Cardiac muscle cell (in vitro differentiated cells and primary cell): ENCODE results near the gene TMEM127. TPM values are rescaled to one million over a fixed set of nuclear protein-coding genes. Genes with fewer than 3 reads are reported as not detected.
"Not testable (repeated sequence)": the region's sequence is repeated elsewhere in the genome, so short reads cannot be mapped to it uniquely, and the experiment has no call there.

Experiments
- DNase-seq, 2 donors: peaks; one replicate each; pipeline versions ENCODE4 v3.0.0 to v3.0.0-alpha.2; 2010 to 2017; ENCODE audit warnings: low read depth in 1 of 2, low spot score in 1 of 2
- H3K27ac ChIP-seq: fragments of 200-600 bp; sonication (generic); 2 replicates; pipeline ENCODE4 v1.5.1; 2016
- H3K27me3 ChIP-seq: fragments of 200-600 bp; sonication (generic); 2 replicates; pipeline ENCODE4 v1.6.0; 2016; ENCODE audit warnings: control low read depth
- H3K36me3 ChIP-seq: fragments of 200-600 bp; sonication (generic); 2 replicates; pipeline ENCODE4 v1.5.1; 2016; ENCODE audit warnings: control low read depth
- H3K4me1 ChIP-seq: fragments of 200-600 bp; sonication (generic); 2 replicates; pipeline ENCODE4 v1.8.1; 2017; ENCODE audit warnings: low read depth, mild to moderate bottlenecking, mixed run types
- H3K4me3 ChIP-seq: fragments of 200-600 bp; sonication (generic); 2 replicates; pipeline ENCODE4 v1.5.1; 2016; ENCODE audit warnings: mild to moderate bottlenecking
- H3K9me3 ChIP-seq: fragments of 200-600 bp; sonication (generic); 2 replicates; pipeline ENCODE4 v1.5.1; 2017; ENCODE audit warnings: low read depth, mild to moderate bottlenecking, control low read depth
- polyA plus RNA-seq: library from polyadenylated mRNA; unstranded; fragments of >200 nt; fragmentation: Nextera tagmentation; extraction: Ambion mirVana; gene quantifications from 2 replicates; pipeline ENCODE4 v1.2.1, GENCODE V29; 2016
- total RNA-seq: library from RNA; depleted of rRNA; stranded (reverse); fragments of >200 nt; gene quantifications from 2 replicates; pipeline ENCODE4 v1.2.3, GENCODE V29; 2016
- TF ChIP-seq, protein P1 (sequence below): IDR thresholded peaks from 2 replicates; pipeline ENCODE4 v1.5.1; 2012; ENCODE audit warnings: low read depth, mild to moderate bottlenecking, low read length

Gene TMEM127
- total and polyA plus RNA-seq, 2 experiments from 2014 or later, result 59.1 to 71.0 TPM

DNA sequence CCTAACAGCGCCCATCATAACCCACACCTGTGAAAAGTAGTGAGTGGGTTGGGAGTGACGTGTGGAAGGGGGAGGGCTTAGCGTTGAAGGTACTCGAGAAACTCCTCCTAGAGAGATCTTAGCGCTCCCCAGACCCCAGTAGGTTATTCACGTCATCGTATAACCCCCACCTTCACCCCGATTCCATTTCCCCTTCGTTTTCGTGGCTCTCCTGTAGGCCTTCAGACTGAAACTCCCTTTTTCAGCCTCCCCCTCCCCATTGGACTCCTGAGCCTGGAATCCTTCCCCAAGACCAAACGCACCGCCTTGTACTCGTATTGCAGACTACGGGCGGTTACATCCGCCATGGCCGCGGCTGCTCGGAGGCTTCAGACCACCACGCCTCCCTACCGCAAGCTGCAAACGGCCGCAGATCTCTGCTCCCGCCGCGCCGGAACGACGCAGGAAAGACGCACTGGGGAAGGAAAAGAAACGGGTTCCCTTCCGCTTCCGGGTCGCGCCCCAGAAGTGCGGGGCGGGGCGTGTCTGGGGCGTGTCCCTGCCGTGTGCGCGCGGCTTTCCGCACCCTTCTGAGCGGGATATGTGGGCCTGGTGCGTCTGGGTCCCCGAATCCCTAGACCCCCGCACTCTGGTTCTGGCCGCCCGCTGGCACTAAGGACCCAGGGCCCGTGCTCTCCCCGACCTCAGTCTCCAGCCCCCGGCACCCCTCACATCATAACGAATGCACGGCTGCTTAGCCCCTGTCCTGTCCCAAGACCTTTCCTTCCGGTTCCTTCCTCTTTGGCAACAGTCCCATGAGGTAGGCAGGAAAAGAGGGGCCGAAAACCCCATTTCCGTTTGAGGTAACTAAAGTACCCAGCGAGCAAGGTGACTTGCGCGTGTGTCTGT is 39.5 kb upstream of the TMEM127 start, which contains the start of gene SNRNP200:
Gene SNRNP200 (minus strand): TSS at position 456 of the 888 bp plus-strand sequence. CDS start 109 bp downstream, at position 347.
- Histone ChIP-seq H3K27me3 (no peaks in the 10 kb centered on the region), H3K4me3 (peak within 1 kb of the TSS; percentile 88), H3K4me1 (peaks cover 4% of the 10 kb centered on the region), H3K27ac (peak within 1 kb of the TSS; percentile 80), H3K36me3 (peaks cover 28% of the 10 kb centered on the region), H3K9me3 (no peaks in the 10 kb centered on the region)
- peak; percentile 86 to 91 for DNase-seq
- TF ChIP-seq, protein P1, sequence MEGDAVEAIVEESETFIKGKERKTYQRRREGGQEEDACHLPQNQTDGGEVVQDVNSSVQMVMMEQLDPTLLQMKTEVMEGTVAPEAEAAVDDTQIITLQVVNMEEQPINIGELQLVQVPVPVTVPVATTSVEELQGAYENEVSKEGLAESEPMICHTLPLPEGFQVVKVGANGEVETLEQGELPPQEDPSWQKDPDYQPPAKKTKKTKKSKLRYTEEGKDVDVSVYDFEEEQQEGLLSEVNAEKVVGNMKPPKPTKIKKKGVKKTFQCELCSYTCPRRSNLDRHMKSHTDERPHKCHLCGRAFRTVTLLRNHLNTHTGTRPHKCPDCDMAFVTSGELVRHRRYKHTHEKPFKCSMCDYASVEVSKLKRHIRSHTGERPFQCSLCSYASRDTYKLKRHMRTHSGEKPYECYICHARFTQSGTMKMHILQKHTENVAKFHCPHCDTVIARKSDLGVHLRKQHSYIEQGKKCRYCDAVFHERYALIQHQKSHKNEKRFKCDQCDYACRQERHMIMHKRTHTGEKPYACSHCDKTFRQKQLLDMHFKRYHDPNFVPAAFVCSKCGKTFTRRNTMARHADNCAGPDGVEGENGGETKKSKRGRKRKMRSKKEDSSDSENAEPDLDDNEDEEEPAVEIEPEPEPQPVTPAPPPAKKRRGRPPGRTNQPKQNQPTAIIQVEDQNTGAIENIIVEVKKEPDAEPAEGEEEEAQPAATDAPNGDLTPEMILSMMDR, result no peak

DNA sequence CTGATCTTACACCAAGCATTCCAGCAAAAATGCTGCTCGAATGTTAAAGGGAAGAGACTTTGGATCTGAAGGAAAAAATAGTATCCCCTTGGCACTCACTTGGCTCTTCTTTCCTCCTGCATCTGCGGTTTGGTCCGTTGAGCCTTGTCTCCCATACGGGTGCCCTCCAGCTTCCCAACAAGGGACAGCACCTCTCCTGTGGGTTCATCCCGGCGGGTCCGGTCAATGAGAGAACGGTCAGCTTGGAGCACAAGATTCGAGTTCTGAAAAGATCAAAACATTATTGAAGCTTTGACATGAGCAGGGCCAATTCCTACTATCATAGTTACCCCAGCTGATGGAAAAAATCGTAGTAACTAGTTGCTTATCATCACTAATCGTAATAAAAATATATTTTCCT is 38.8 kb upstream of the TMEM127 start:
- Histone ChIP-seq H3K9me3 (no peaks in the 10 kb centered on the region), H3K4me1 (peaks cover 4% of the 10 kb centered on the region), H3K27me3 (no peaks in the 10 kb centered on the region), H3K4me3 (peak overlapping the region; percentile 88), H3K36me3 (peaks cover 36% of the 10 kb centered on the region), H3K27ac (no peak overlapping the region)
- no peak for DNase-seq
- TF ChIP-seq, protein P1, result no peak

DNA sequence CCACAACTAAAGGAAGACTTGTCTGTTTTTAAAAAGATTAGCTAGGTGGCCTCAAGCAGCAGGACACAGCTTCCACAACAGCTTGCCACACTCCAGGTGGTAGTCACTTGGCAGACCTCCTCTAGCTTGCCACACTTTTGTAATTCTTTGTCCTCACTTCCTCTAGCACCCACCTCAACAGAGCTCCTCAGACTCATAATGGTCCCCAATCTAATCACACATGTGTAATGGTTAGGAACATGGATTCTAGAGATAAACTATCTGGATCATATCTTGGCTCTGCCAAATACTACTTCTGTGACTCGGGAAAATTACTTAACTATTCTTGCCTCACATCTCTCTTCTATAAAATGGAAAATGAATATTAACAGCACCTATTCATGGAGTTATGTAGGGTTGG is 36.1 kb upstream of the TMEM127 start:
- no peak overlapping the region for H3K27ac ChIP-seq
- DNase-seq, result no peak
- H3K4me3 ChIP-seq, result no peak overlapping the region
- TF ChIP-seq, protein P1, result no peak
- no peaks in the 10 kb centered on the region for H3K27me3 ChIP-seq
- peaks cover 4% of the 10 kb centered on the region for H3K4me1 ChIP-seq
- H3K36me3 ChIP-seq, result peaks cover 63% of the 10 kb centered on the region
- H3K9me3 ChIP-seq, result no peaks in the 10 kb centered on the region

DNA sequence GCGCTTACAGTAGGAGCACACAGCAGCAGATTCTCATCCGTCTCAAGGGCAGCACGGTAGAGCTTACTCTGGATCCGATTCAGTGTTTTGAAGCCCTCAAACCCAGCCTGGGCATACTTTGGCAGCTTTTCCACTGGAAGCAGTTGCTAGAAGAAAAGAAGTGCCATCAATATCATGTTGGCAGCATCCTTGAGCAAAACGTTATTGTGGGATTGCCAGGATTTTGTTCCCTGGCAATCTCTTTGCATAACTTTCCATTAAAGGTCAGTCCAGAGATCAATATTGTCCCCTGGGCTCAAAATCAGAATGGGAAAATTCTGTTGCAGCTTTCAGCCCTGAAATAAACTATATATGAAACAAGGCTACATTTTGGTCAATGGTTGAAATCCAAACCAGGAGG is 31.1 kb upstream of the TMEM127 start:
- TF ChIP-seq, protein P1, result no peak

DNA sequence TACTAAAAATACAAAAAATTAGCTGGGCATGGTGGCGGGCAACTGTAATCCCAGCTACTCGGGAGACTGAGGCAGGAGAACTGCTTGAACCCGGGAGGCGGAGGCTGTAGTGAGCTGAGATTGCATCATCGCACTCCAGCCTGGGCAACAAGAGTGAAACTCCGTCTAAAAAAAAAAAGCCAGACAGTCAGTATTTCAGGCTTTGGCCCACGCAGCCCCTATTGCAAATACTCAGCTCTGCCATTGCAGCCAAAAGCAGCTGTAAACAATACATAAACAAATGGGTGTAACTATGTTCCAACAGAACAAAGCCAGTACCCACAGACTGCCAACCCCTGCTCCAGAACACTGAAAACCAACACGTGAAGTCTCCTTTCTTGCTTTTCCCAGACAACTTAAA is 28.5 kb upstream of the TMEM127 start:
- not testable (repeated sequence) for H3K9me3 ChIP-seq, H3K4me3 ChIP-seq, H3K27ac ChIP-seq, DNase-seq, H3K4me1 ChIP-seq, H3K27me3 ChIP-seq
- peaks cover 95% of the 10 kb centered on the region for H3K36me3 ChIP-seq

More for the DNA sequence above, 31.1 kb upstream of the TMEM127 start:
- Histone ChIP-seq H3K27me3 (no peaks in the 10 kb centered on the region), H3K4me3 (no peak overlapping the region), H3K9me3 (no peaks in the 10 kb centered on the region), H3K4me1 (no peaks in the 10 kb centered on the region), H3K27ac (no peak overlapping the region), H3K36me3 (peaks cover 93% of the 10 kb centered on the region)
- DNase-seq, result no peak

DNA sequence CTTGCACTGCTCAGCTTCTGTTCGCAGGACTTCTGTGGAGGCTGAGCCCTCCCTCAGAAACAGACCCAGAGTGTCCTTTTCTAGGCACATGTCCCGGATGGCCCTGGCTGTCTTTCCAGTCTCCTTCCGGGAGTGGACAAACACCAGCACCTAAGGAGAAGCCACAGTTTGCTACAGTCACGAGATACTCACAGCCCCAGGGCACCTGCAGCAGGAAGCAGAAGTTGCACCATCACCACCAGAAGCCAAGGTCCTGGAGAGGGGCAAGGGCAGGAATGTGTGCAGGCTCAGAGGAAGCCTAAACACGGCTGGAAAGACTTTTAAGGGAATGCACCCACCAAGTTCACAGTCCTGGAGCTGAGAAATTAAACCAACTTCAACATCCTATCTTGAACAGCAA is 26.0 kb upstream of the TMEM127 start:
- TF ChIP-seq, protein P1, result no peak
- H3K4me1 ChIP-seq, result no peaks in the 10 kb centered on the region
- no peak for DNase-seq
- H3K4me3 ChIP-seq, result no peak overlapping the region
- no peak overlapping the region for H3K27ac ChIP-seq
- no peaks in the 10 kb centered on the region for H3K27me3 ChIP-seq
- no peaks in the 10 kb centered on the region for H3K9me3 ChIP-seq
- peaks cover 86% of the 10 kb centered on the region for H3K36me3 ChIP-seq
